HG03457 (cell line): Measurements from ENCODE around the gene PRDX6.
"Not testable (repeated sequence)": the region's sequence is repeated elsewhere in the genome, so short reads cannot be mapped to it uniquely, and the experiment has no call there.

ENCODE experiments used
- ATAC-seq: cut with Tn5 transposase; IDR thresholded peaks from one replicate; pipeline ENCODE4 v1.9.1; 2021; ENCODE audit warnings: moderate number of reproducible peaks; ENCODE audit not compliant: unreplicated experiment

Gene PRDX6

GRCh38 chr1:173467426-173467825 is 9.7 kb upstream of the PRDX6 start:
- no peak for ATAC-seq

- no peak for ATAC-seq
These were observed 7.5 kb upstream of the PRDX6 start for GRCh38 chr1:173469656-173470055.

GRCh38 chr1:173470608-173471007 is 6.5 kb upstream of the PRDX6 start:
- no peak for ATAC-seq

- ATAC-seq = no peak
These were observed 3.5 kb upstream of the PRDX6 start for GRCh38 chr1:173473599-173474011.

GRCh38 chr1:173474097-173474779 is 2.9 kb upstream of the PRDX6 start:
- no peak for ATAC-seq

GRCh38 chr1:173474780-173475421 is 2.2 kb upstream of the PRDX6 start:
- ATAC-seq = not testable (repeated sequence)

GRCh38 chr1:173475564-173476196 is 1.5 kb upstream of the PRDX6 start:
- no peak for ATAC-seq

- no peak for ATAC-seq
These were observed 904 bp upstream of the PRDX6 start for GRCh38 chr1:173476197-173476664.

GRCh38 chr1:173476665-173477285 is 360 bp upstream of the PRDX6 start:
- ATAC-seq = peak; percentile 88

- ATAC-seq = no peak
These were observed 1.0 kb downstream of the PRDX6 start for GRCh38 chr1:173478094-173478674.

- ATAC-seq = no peak
These were observed 2.5 kb downstream of the PRDX6 start for GRCh38 chr1:173479649-173480048.

- ATAC-seq = no peak
These were observed 4.1 kb downstream of the PRDX6 start for GRCh38 chr1:173481195-173481772.

- no peak for ATAC-seq
These were observed 5.5 kb downstream of the PRDX6 start for GRCh38 chr1:173482683-173483082.

GRCh38 chr1:173484276-173484675 is 7.1 kb downstream of the PRDX6 start:
- ATAC-seq = no peak

- no peak for ATAC-seq
These were observed 8.3 kb downstream of the PRDX6 start for GRCh38 chr1:173485401-173485800.

- ATAC-seq = no peak
These were observed 10.9 kb downstream of the PRDX6 start for GRCh38 chr1:173488001-173488400.

- no peak for ATAC-seq
These were observed 12.0 kb downstream of the PRDX6 start for GRCh38 chr1:173489149-173489600.

- no peak for ATAC-seq
These were observed 12.8 kb downstream of the PRDX6 start for GRCh38 chr1:173489929-173490328.

- ATAC-seq = no peak
These were observed 14.4 kb downstream of the PRDX6 start for GRCh38 chr1:173491508-173491907.

- ATAC-seq = not testable (repeated sequence)
These were observed 16.0 kb downstream of the PRDX6 start for GRCh38 chr1:173493125-173493524.
